NCI-H510A (cell line): Measurements from ENCODE around the gene ZNF254.
"Not testable (repeated sequence)": the region's sequence is repeated elsewhere in the genome, so short reads cannot be mapped to it uniquely, and the experiment has no call there.

Experiments used
- DNase-seq: peaks from one replicate; lab custom pipeline; 2025; lab: John Stamatoyannopoulos, UW

ZNF254 gene

GRCh38 chr19:24086974-24087595 is at the start of gene ZNF254:
ZNF254 (plus strand) TSS chr19:24087187; CDS start chr19:24087308, 121 bp downstream.
- DNase-seq, result peak; percentile 83

GRCh38 chr19:24040621-24041020 is 46.4 kb upstream of the ZNF254 start:
- DNase-seq, result no peak

GRCh38 chr19:24041326-24041725 is 45.7 kb upstream of the ZNF254 start:
- not testable (repeated sequence) for DNase-seq

- DNase-seq, result peak; percentile 15
Measured at GRCh38 chr19:24046550-24046949, 40.4 kb upstream of the ZNF254 start.

GRCh38 chr19:24048261-24048660 is 38.7 kb upstream of the ZNF254 start:
- DNase-seq, result no peak

- no peak for DNase-seq
Measured at GRCh38 chr19:24049537-24049936, 37.5 kb upstream of the ZNF254 start.

- DNase-seq, result no peak
Measured at GRCh38 chr19:24051516-24051915, 35.5 kb upstream of the ZNF254 start.

GRCh38 chr19:24052811-24053210 is 34.2 kb upstream of the ZNF254 start:
- no peak for DNase-seq

- no peak for DNase-seq
Measured at GRCh38 chr19:24053601-24054000, 33.4 kb upstream of the ZNF254 start.

GRCh38 chr19:24054044-24054935 is 32.7 kb upstream of the ZNF254 start:
- DNase-seq, result no peak

GRCh38 chr19:24055548-24055947 is 31.4 kb upstream of the ZNF254 start:
- no peak for DNase-seq

- DNase-seq, result no peak
Measured at GRCh38 chr19:24057144-24057543, 29.8 kb upstream of the ZNF254 start.

- no peak for DNase-seq
Measured at GRCh38 chr19:24059563-24060295, 27.3 kb upstream of the ZNF254 start.

GRCh38 chr19:24060687-24061356 is 26.2 kb upstream of the ZNF254 start:
- DNase-seq, result no peak

GRCh38 chr19:24062190-24062589 is 24.8 kb upstream of the ZNF254 start:
- DNase-seq, result no peak

- no peak for DNase-seq
Measured at GRCh38 chr19:24063295-24063694, 23.7 kb upstream of the ZNF254 start.

- no peak for DNase-seq
Measured at GRCh38 chr19:24064175-24064574, 22.8 kb upstream of the ZNF254 start.

GRCh38 chr19:24065243-24065642 is 21.7 kb upstream of the ZNF254 start:
- DNase-seq, result no peak

- DNase-seq, result no peak
Measured at GRCh38 chr19:24065865-24066604, 21.0 kb upstream of the ZNF254 start.

- DNase-seq, result no peak
Measured at GRCh38 chr19:24069905-24070657, 16.9 kb upstream of the ZNF254 start.

- no peak for DNase-seq
Measured at GRCh38 chr19:24071078-24071477, 15.9 kb upstream of the ZNF254 start.
